Measurements from ENCODE around the gene CHST12. TPM values are rescaled to one million over a fixed set of nuclear protein-coding genes. Genes with fewer than 3 reads are reported as not detected.

CHST12 gene
- total RNA-seq, 2 donors from 2014 or later: 14.5 to 18.5 TPM

GRCh38 chr7:2445898-2446555, 42.6 kb downstream of the CHST12 start:
- H3K9me3 Mint-ChIP-seq: no peaks in the 10 kb centered on the region
- 95 to 96% methylated on average over 17 to 21 of the region's 21 CpGs for WGBS, 2 experiments (ENCODE audit: insufficient coverage in 1 of 2, insufficient read length in 1 of 2)
- no peaks in the 10 kb centered on the region for H3K27me3 Mint-ChIP-seq (ENCODE audit: insufficient read depth)
- peak overlapping the region; percentile 39 for H3K27ac Mint-ChIP-seq
- H3K36me3 Mint-ChIP-seq (ENCODE audit: low read depth): peaks cover 13% of the 10 kb centered on the region
- DNase-seq: no peak
- TF ChIP-seq, protein P1, sequence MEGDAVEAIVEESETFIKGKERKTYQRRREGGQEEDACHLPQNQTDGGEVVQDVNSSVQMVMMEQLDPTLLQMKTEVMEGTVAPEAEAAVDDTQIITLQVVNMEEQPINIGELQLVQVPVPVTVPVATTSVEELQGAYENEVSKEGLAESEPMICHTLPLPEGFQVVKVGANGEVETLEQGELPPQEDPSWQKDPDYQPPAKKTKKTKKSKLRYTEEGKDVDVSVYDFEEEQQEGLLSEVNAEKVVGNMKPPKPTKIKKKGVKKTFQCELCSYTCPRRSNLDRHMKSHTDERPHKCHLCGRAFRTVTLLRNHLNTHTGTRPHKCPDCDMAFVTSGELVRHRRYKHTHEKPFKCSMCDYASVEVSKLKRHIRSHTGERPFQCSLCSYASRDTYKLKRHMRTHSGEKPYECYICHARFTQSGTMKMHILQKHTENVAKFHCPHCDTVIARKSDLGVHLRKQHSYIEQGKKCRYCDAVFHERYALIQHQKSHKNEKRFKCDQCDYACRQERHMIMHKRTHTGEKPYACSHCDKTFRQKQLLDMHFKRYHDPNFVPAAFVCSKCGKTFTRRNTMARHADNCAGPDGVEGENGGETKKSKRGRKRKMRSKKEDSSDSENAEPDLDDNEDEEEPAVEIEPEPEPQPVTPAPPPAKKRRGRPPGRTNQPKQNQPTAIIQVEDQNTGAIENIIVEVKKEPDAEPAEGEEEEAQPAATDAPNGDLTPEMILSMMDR (conservative IDR thresholded peaks at IDR 0.05): no peak
- Histone ChIP-seq H3K4me1 (ENCODE audit: control insufficient read depth, insufficient read depth, low read length) (no peaks in the 10 kb centered on the region), H3K27me3 (ENCODE audit: control insufficient read depth, insufficient read depth, low read length, poor library complexity, severe bottlenecking) (no peaks in the 10 kb centered on the region), H3K36me3 (ENCODE audit: control insufficient read depth, insufficient read depth, low read length) (no peaks in the 10 kb centered on the region), H3K9ac (ENCODE audit: extremely low read depth, low read length, poor library complexity, severe bottlenecking) (no peak overlapping the region), H3K27ac (ENCODE audit: low read depth, low read length) (no peak overlapping the region), H3K4me3 (ENCODE audit: low read length) (no peak overlapping the region), H3K9me3 (ENCODE audit: control insufficient read depth, low read length) (no peaks in the 10 kb centered on the region)
- H3K4me3 Mint-ChIP-seq: no peak overlapping the region
- no peaks in the 10 kb centered on the region for H3K4me1 Mint-ChIP-seq

GRCh38 chr7:2446676-2447075, 43.3 kb downstream of the CHST12 start:
- no peaks in the 10 kb centered on the region for H3K36me3 ChIP-seq (ENCODE audit: control insufficient read depth, insufficient read depth, low read length)
- H3K4me1 ChIP-seq (ENCODE audit: control insufficient read depth, insufficient read depth, low read length): no peaks in the 10 kb centered on the region
- H3K27ac ChIP-seq (ENCODE audit: low read depth, low read length): no peak overlapping the region
- no peaks in the 10 kb centered on the region for H3K9me3 ChIP-seq (ENCODE audit: control insufficient read depth, low read length)
- no peaks in the 10 kb centered on the region for H3K27me3 Mint-ChIP-seq (ENCODE audit: insufficient read depth)
- 88 to 93% methylated on average over 9 to 10 of the region's 10 CpGs for WGBS, 2 experiments (ENCODE audit: insufficient coverage in 1 of 2, insufficient read length in 1 of 2)
- DNase-seq: no peak
- no peak overlapping the region for H3K4me3 ChIP-seq (ENCODE audit: low read length)
- no peaks in the 10 kb centered on the region for H3K27me3 ChIP-seq (ENCODE audit: control insufficient read depth, insufficient read depth, low read length, poor library complexity, severe bottlenecking)
- H3K9ac ChIP-seq (ENCODE audit: extremely low read depth, low read length, poor library complexity, severe bottlenecking): no peak overlapping the region
- H3K27ac Mint-ChIP-seq: no peak overlapping the region
- TF ChIP-seq, protein P1 (conservative IDR thresholded peaks at IDR 0.05): no peak
- no peak overlapping the region for H3K4me3 Mint-ChIP-seq
- H3K36me3 Mint-ChIP-seq (ENCODE audit: low read depth): peaks cover 13% of the 10 kb centered on the region
- no peaks in the 10 kb centered on the region for H3K9me3 Mint-ChIP-seq
- peaks cover 2% of the 10 kb centered on the region for H3K4me1 Mint-ChIP-seq

DNA sequence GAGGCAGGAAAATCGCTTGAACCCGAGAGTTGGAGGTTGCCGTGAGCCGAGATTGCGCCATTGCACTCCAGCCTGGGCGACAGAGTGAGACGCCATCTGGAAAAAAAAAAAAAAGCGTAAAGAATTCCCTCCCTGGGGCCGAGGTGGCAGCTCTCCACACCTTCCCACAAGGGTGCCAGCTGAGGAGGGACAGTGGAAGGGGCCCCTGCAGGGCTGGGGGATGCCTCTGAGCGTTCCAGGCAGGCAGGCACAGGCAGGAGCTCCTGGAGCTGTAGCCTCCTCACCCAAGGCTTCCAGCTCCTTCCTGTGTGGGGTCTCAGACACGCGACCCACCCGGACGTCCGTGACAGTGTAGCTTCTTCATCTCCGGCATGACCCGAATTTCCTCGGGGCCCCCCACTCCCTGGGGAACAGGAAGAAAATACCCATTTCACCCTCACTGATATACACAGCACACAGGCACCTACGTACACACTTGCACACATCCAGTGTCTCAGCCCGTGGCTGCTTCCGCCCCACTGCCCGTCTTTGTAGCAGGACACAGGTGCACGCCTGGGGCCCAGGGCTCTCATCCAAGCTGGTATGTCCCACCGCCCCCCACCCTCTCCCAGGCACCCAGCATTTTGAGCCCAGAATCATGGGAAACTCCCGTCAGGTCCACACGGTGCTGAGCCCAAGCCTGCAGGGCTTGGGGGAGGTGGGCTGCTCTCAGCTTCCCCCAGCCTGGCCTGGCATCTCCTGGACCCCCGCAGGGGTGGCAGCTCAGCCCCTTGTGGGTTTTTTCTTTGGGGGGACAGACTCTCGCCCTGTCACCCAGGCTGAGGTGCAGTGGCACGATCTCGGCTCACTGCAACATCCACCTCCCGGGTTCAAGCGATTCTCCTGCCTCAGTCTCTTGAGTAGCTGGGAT, 47.0 kb downstream of the CHST12 start:
- TF ChIP-seq, protein P1 (conservative IDR thresholded peaks at IDR 0.05): no peak
- no peaks in the 10 kb centered on the region for H3K27me3 Mint-ChIP-seq (ENCODE audit: insufficient read depth)
- WGBS, 2 experiments (ENCODE audit: insufficient coverage in 1 of 2, insufficient read length in 1 of 2): 89 to 90% methylated on average over 16 to 32 of the region's 32 CpGs
- H3K36me3 ChIP-seq (ENCODE audit: control insufficient read depth, insufficient read depth, low read length): no peaks in the 10 kb centered on the region
- H3K4me1 Mint-ChIP-seq: peaks cover 2% of the 10 kb centered on the region
- peak overlapping the region; percentile 17 for H3K27ac Mint-ChIP-seq
- H3K4me1 ChIP-seq (ENCODE audit: control insufficient read depth, insufficient read depth, low read length): no peaks in the 10 kb centered on the region
- H3K4me3 ChIP-seq (ENCODE audit: low read length): no peak overlapping the region
- no peaks in the 10 kb centered on the region for H3K9me3 ChIP-seq (ENCODE audit: control insufficient read depth, low read length)
- peaks cover 4% of the 10 kb centered on the region for H3K9me3 Mint-ChIP-seq
- no peak overlapping the region for H3K4me3 Mint-ChIP-seq
- H3K36me3 Mint-ChIP-seq (ENCODE audit: low read depth): no peaks in the 10 kb centered on the region
- no peak overlapping the region for H3K9ac ChIP-seq (ENCODE audit: extremely low read depth, low read length, poor library complexity, severe bottlenecking)
- no peaks in the 10 kb centered on the region for H3K27me3 ChIP-seq (ENCODE audit: control insufficient read depth, insufficient read depth, low read length, poor library complexity, severe bottlenecking)
- DNase-seq: no peak
- H3K27ac ChIP-seq (ENCODE audit: low read depth, low read length): no peak overlapping the region
